Stimulated activated CD8-positive, alpha-beta memory T cell treated with anti-CD3 and anti-CD28 coated beads, Interleukin-15, amount 100 ng/mL, for 48 hours (primary cell): ENCODE results near the gene INPP5J.

ENCODE experiments used
- DNase-seq, 2 donors: peaks; one replicate each; pipeline ENCODE4 v3.0.0-alpha.2; 2020; ENCODE audit warnings: low read depth in 2 of 2

INPP5J gene

DNA sequence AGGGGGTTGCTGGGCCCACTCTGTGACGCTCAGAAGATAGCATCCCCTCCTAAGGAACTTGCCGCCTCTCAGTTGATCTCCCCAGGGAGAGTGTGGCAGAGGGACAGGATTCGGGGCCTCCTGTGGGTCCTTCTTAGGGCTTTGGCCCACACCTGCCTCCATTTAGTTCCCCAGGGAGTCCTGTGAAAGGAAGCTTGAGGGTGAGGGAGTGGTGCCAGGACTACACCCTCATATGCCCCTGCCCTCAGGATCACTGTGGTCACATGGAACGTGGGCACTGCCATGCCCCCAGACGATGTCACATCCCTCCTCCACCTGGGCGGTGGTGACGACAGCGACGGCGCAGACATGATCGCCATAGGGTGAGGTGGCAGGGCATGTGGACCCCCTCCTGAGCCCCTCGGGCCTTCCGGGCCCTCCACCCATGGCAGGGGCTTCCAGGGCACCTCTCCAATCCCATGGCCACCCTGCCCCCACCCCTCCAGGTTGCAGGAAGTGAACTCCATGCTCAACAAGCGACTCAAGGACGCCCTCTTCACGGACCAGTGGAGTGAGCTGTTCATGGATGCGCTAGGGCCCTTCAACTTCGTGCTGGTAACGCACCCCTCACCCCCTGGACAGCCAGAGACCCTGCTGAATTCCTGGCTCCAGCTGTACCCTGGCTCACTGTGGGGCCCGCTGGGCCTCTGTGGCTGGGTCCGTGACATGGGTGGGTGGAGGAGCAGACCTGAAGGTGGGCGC lies 3.5 kb downstream of the INPP5J start:
- DNase-seq, result no peak

DNA sequence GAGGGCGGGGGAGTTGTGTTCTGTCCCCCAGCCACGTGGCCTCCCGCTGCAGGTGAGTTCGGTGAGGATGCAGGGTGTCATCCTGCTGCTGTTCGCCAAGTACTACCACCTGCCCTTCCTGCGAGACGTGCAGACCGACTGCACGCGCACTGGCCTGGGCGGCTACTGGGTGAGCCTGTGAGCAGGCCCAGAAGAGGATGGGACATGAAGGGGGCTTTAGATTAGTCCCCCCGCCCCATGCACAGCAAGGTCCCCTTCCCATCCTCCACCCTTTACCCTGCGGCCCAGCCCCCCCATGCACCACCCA lies 4.1 kb downstream of the INPP5J start:
- DNase-seq, result no peak

GRCh38 chr22:31127181-31127772 lies 4.5 kb downstream of the INPP5J start:
- DNase-seq, result no peak

GRCh38 chr22:31128156-31128555 lies 5.4 kb downstream of the INPP5J start:
- no peak for DNase-seq

- no peak for DNase-seq
Observed at GRCh38 chr22:31130873-31131272, 8.1 kb downstream of the INPP5J start.

DNA sequence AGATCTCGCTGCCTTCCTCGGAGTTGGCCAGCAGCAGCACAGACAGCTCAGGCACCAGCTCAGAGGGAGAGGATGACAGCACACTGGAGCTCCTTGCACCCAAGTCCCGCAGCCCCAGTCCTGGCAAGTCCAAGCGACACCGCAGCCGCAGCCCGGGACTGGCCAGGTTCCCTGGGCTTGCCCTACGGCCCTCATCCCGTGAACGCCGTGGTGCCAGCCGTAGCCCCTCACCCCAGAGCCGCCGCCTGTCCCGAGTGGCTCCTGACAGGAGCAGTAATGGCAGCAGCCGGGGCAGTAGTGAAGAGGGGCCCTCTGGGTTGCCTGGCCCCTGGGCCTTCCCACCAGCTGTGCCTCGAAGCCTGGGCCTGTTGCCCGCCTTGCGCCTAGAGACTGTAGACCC lies 11.1 kb downstream of the INPP5J start:
- no peak for DNase-seq

- DNase-seq, result no peak
Observed at GRCh38 chr22:31134688-31135087, 11.9 kb downstream of the INPP5J start.

- DNase-seq, result no peak
Observed at GRCh38 chr22:31135706-31136105, 12.9 kb downstream of the INPP5J start.

GRCh38 chr22:31136155-31136554 lies 13.4 kb downstream of the INPP5J start:
- no peak for DNase-seq

- DNase-seq, result no peak
Observed at GRCh38 chr22:31136711-31137110, 13.9 kb downstream of the INPP5J start.

DNA sequence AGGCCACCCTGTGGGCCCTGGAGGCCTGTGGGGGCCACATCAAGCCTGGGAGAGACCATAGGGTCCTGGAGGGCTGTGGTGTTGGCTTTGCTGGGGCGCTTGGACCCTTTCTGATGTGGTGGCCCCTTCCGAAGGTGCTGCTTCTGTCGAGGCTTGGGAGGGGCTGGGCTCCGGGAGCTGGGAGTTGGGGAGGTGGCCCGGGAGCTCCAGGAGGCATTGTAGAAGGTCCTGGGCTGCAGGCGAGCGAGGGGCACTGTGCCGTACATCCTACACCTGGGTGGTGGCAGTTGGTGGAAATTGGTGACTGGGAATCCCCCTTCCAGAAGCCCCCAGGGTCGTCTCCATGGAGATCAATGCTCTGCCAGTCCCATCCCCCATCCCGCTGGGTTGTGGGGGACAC lies 15.0 kb downstream of the INPP5J start:
- no peak for DNase-seq

DNA sequence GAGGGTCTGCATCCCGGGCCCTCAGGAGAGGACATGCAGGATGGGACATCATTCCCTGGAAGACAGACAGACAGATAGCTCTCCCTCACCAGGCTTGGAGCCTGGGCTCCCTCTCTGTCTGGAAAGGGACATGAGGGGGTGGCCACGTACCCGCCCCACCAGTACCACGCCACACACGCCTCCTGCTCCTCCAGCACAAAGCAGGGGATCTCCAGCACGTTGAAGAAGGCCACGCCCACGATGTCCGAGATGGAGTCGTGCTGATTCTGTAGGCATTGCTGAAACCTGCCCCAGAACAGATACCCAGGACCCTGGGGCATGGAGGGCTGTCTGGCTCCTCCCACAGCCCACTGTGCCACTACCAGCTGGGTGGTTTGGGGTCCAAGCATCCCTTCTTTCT lies 15.4 kb downstream of the INPP5J start:
- no peak for DNase-seq

- no peak for DNase-seq
Observed at GRCh38 chr22:31139066-31139465, 16.3 kb downstream of the INPP5J start.

DNA sequence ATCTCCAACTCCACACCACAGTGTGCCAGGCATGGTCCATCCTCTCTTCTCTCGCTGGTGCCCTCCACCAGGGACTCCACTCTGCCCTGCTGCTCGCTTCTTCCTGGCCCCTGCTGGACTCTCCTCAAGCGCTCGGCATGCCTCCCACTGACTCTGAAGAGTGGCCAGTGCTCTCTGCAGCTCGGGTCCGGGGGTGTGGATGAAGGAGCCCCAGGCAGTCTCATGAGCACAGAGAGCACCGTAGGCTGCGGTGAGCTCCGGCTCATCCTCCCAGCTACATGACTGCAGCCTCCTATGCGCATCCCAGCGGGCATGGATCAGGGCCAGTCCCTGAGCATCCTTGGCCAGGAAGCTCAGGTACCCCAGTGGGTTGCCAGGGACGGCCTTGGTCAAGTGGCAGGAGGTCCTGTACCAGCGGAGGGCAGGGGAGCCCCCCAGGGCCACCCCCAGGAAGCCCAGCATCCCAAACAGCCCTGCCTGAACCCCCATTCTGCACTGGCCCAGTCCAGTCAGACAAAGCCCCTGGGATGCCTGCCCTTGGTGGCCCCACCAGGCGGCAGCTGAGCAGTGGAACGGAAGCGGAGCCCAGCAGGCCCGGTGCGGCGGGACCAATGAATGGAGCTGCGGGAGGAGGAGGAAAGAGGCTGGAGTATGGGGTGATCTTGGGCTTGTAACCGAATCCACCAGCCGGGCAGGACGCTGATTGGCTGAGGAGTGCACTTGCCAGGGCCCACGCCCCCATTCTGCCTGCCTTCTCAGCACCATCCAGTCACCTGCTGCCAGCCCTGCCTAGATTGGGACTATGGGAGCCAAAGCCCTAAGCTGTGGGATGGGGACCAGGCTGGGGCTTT lies 17.3 kb downstream of the INPP5J start, which contains the start of gene PLA2G3:
TSS of gene PLA2G3 (minus strand) at position 643 of the 851 bp plus-strand sequence. CDS start at position 489, 154 bp downstream.
- no peak for DNase-seq

DNA sequence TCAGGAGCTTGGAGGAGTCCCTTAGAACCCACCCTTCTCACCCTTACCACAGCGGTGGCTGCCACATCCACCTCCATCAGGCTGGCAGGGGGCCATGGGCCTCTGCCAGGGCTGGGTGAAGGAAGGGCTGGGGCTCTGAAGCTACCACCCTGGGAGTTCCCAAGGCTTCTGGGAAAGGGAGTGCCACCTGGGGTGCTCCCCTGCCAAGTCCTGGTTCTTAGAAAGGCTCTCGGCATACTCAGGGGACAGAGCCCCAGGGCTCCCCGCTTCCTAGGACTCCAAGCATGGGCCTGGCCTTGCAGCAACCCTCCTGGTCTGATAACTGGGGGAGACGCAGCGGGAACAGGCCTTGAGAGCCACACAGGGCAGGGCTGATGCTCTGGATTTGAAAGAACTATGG lies 18.0 kb downstream of the INPP5J start:
- DNase-seq, result no peak

GRCh38 chr22:31141551-31141950 lies 18.8 kb downstream of the INPP5J start:
- DNase-seq, result no peak

DNA sequence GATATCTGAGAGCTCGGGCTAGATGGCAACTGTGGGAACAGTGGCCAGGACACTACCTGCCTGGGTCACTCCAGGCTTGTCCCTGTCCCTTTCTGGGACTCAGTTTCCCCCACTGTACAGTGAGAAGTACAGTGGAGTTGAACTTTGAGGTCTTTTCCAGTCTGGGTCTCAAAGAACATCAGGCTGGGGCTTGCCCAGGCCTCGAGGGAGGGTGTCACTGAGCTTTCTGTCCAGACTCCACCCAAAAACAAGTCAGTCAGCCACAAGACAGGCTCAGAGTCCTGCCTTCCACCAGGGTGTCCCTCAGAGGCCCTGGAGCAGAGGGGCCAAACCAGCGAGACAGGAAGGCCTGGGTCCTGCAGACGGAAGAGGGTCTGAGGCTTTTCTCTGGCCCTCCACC lies 19.5 kb downstream of the INPP5J start:
- no peak for DNase-seq

GRCh38 chr22:31143038-31143437 lies 20.3 kb downstream of the INPP5J start:
- no peak for DNase-seq

DNA sequence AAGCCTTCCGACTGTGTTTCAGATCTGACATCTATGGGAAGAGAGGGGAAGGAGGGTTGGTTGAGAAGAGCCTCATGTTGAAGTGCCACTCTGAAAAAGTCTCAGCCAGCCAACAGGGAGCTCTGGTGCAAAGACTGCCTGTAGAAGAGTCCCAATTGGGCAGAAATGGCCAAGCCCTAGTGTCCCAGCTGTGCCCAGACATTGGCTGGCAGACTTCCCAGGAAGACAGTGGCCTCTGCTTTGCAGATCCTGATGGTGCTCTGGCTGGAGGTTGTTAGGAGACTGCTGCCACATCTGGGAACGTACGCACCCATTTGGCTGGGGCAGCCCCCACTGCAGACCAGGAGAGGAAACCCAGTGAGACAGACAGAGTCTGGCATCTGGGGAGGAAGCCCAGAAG lies 20.8 kb downstream of the INPP5J start:
- no peak for DNase-seq

DNA sequence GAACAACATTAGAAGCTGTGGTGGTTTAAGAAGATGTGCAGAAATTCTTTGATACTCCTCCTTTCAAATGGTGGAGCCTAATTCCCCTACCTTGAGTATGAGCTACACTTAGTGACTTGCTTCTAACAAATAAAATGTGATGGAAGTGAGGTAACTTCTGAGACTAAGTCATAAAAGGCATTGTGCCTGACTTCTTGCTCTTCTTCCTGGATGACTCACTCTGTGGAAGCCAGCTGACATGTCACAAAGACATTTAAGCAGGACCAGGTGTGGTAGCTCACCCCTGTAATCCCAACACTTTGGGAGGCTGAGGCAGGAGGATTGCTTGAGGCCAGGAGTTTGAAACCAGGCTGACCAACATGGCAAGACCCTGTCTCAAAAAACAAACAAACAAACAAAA lies 21.5 kb downstream of the INPP5J start:
- DNase-seq, result no peak

- no peak for DNase-seq
Observed at GRCh38 chr22:31148488-31148887, 25.7 kb downstream of the INPP5J start.

DNA sequence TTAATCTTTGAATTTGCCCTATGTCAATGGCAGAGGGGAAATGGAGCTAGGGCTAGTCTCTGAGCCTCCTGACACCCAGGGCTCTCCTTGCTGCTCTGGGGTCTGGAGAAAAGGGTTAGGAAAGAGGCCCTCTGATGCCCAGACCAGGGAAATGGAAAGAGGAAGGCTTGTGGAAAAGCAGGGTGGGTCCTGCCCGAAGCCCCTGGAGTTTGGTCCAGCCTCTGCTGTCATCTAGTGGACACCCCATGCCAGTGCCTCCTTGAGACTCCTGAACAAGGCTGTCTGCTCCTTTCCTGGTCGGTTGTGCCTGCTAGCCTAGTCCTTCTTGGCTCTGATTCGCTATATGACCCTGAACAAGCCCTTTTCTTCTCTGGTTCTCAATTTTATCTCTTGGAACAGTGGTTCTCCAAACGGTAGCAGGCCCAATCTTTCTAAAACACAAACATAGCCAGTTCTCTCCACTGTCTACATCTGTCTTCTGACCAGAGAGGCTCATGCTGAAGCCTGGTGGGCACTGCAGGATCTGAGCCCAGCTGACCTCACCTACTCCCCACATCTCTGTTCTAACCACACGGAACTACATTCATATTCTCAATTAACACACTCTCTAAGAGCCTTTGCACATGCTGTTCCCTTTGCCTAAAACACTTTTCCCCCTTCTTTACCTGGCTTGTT lies 26.3 kb downstream of the INPP5J start:
- DNase-seq, result no peak
